ENCODE measurements around the gene VARS1. TPM values are rescaled to one million over a fixed set of nuclear protein-coding genes. Genes with fewer than 3 reads are reported as not detected.

VARS1 gene
- total RNA-seq, 1 donor from 2014 or later, result 39.8 TPM

- intact Hi-C loops (cut with DNase I), result no loop called here
- no peak overlapping the region for H3K4me3 ChIP-seq
- H3K4me1 ChIP-seq, result peaks cover 11% of the 10 kb centered on the region
- peaks cover 0 to 15% of the 10 kb centered on the region in 2 donors for H3K36me3 ChIP-seq
- H3K27ac ChIP-seq, result no peak overlapping the region
- DNase-seq (ENCODE audit: extremely low spot score in 2 of 2), result no peak
- no peaks in the 10 kb centered on the region for H3K9me3 ChIP-seq
- no peaks in the 10 kb centered on the region for H3K27me3 ChIP-seq
- TF ChIP-seq POLR2AphosphoS5 (IDR thresholded peaks at IDR 0.05; ENCODE audit: insufficient read depth in 1 of 2, low read depth in 1 of 2) (no peak), POLR2A (IDR thresholded peaks at IDR 0.05) (no peak)
- TF ChIP-seq, protein P1, sequence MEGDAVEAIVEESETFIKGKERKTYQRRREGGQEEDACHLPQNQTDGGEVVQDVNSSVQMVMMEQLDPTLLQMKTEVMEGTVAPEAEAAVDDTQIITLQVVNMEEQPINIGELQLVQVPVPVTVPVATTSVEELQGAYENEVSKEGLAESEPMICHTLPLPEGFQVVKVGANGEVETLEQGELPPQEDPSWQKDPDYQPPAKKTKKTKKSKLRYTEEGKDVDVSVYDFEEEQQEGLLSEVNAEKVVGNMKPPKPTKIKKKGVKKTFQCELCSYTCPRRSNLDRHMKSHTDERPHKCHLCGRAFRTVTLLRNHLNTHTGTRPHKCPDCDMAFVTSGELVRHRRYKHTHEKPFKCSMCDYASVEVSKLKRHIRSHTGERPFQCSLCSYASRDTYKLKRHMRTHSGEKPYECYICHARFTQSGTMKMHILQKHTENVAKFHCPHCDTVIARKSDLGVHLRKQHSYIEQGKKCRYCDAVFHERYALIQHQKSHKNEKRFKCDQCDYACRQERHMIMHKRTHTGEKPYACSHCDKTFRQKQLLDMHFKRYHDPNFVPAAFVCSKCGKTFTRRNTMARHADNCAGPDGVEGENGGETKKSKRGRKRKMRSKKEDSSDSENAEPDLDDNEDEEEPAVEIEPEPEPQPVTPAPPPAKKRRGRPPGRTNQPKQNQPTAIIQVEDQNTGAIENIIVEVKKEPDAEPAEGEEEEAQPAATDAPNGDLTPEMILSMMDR (IDR thresholded peaks at IDR 0.05), result no peak
These were observed 20.4 kb downstream of the VARS1 start for GRCh38 chr6:31775184-31775583.

DNA sequence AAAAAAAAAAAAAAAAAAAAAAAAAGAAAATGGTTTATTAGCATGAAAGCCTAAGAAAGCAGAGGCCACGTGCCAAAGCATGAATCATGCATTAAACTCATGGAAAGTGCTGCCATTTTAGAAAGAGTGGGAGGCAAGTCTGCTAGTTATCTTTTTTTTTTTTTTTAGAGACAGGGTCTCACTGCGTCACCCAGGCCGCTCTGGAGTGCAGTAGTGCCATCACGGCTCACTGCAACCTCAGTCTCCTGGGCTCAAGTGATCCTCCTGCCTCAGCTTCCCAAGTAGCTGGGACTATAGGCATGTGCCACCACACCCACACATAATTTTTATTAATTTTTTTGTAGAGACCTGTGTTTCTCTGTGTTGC, 23.6 kb downstream of the VARS1 start:
- no peak for TF ChIP-seq POLR2A (IDR thresholded peaks at IDR 0.05)
- TF ChIP-seq, protein P1 (IDR thresholded peaks at IDR 0.05), result no peak
- TF ChIP-seq POLR2AphosphoS5 (IDR thresholded peaks at IDR 0.05; ENCODE audit: insufficient read depth in 1 of 2, low read depth in 1 of 2), result no peak
- intact Hi-C loops (cut with DNase I), result no loop called here

GRCh38 chr6:31770860-31771259, 24.7 kb downstream of the VARS1 start:
- intact Hi-C loops (cut with DNase I), result no loop called here
- H3K27ac ChIP-seq, result no peak overlapping the region
- H3K4me1 ChIP-seq, result no peaks in the 10 kb centered on the region
- no peaks in the 10 kb centered on the region for H3K27me3 ChIP-seq
- H3K9me3 ChIP-seq, result no peaks in the 10 kb centered on the region
- H3K4me3 ChIP-seq, result no peak overlapping the region
- DNase-seq (ENCODE audit: extremely low spot score in 2 of 2), result no peak
- H3K36me3 ChIP-seq, result no peaks in the 10 kb centered on the region
- no peak for TF ChIP-seq POLR2AphosphoS5 (IDR thresholded peaks at IDR 0.05; ENCODE audit: insufficient read depth in 1 of 2, low read depth in 1 of 2)

More for the DNA sequence above, 23.6 kb downstream of the VARS1 start:
- H3K4me1 ChIP-seq, result peaks cover 6% of the 10 kb centered on the region
- no peaks in the 10 kb centered on the region for H3K36me3 ChIP-seq
- no peak for DNase-seq (ENCODE audit: extremely low spot score in 2 of 2)
- no peaks in the 10 kb centered on the region for H3K27me3 ChIP-seq
- no peak overlapping the region for H3K4me3 ChIP-seq
- no peak overlapping the region for H3K27ac ChIP-seq
- no peaks in the 10 kb centered on the region for H3K9me3 ChIP-seq

DNA sequence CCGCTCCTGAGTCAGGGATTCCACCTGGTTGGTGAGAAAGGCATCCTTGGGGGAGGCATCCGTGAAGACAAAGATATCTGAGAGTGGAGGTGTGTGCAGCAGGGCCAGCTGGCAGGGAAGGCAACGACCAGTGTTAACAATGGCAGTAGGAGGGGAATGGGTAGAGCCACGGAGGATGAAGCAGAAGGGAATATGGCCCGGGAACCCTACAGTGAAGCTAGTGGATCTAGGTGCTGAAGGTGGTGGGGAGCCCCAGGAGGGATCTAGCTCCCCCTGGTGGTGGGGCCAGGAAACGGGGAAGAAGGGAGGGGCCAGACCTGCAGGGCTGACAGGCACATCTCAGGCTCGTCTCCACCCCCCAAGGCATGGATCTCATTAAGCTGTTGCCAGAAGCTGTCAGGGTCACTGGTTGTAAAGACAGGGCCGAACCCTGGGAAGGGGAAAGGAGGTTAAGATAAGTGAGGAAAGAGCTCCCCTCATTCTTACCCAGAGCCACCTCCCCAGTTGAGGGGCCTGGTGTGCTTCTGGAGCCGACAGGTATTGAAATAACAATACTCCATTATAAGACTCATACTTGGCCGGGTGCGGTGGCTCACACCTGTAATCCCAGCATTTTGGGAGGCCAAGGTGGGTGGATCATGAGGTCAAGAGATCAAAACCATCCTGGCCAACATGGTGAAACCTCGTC, 25.7 kb downstream of the VARS1 start:
- H3K9me3 ChIP-seq, result no peaks in the 10 kb centered on the region
- no peak overlapping the region for H3K27ac ChIP-seq
- no peaks in the 10 kb centered on the region for H3K27me3 ChIP-seq
- H3K4me1 ChIP-seq, result no peaks in the 10 kb centered on the region
- no peak overlapping the region for H3K4me3 ChIP-seq
- H3K36me3 ChIP-seq, result no peaks in the 10 kb centered on the region
- TF ChIP-seq, protein P1 (IDR thresholded peaks at IDR 0.05), result peak in 2 of 3 experiments; percentile 26 to 61
- TF ChIP-seq POLR2A (IDR thresholded peaks at IDR 0.05), result no peak
- DNase-seq (ENCODE audit: extremely low spot score in 2 of 2), result no peak
- intact Hi-C loops (cut with DNase I), result no loop called here

- Histone ChIP-seq H3K27me3 (no peaks in the 10 kb centered on the region), H3K9me3 (no peaks in the 10 kb centered on the region), H3K36me3 (no peaks in the 10 kb centered on the region), H3K4me3 (no peak overlapping the region), H3K27ac (no peak overlapping the region), H3K4me1 (no peaks in the 10 kb centered on the region)
- no peak for DNase-seq (ENCODE audit: extremely low spot score in 2 of 2)
- intact Hi-C loops (cut with DNase I), result no loop called here
- TF ChIP-seq, protein P1 (IDR thresholded peaks at IDR 0.05), result no peak
- TF ChIP-seq POLR2AphosphoS5 (IDR thresholded peaks at IDR 0.05; ENCODE audit: insufficient read depth in 1 of 2, low read depth in 1 of 2) (no peak), POLR2A (IDR thresholded peaks at IDR 0.05) (no peak)
These were observed 26.9 kb downstream of the VARS1 start for GRCh38 chr6:31768363-31769257.

Measured in vagina (tissue), 2 donors.